Upper lobe of left lung (tissue), 4 donors: ENCODE data around the gene PCBP3.
"Not testable (repeated sequence)": the region's sequence is repeated elsewhere in the genome, so short reads cannot be mapped to it uniquely, and the experiment has no call there.

Experiments used
- POLR2A ChIP-seq, 4 donors: fragments of 450-650 bp; IDR thresholded peaks; one replicate each; pipeline ENCODE4 v1.5.1; 2016 to 2017; ENCODE audit warnings: antibody characterized with exemption in 4 of 4, mild to moderate bottlenecking in 2 of 4
- TF ChIP-seq, protein P1 (sequence below), 6 experiments: fragments of 450-650 bp in 4 of 6; fragments of 200-600 bp in 2 of 6; sonication (generic) in 2 of 6; IDR thresholded peaks; one replicate each; pipeline ENCODE4 v1.5.1; 2016 to 2019; ENCODE audit warnings: antibody characterized with exemption in 6 of 6

DNA sequence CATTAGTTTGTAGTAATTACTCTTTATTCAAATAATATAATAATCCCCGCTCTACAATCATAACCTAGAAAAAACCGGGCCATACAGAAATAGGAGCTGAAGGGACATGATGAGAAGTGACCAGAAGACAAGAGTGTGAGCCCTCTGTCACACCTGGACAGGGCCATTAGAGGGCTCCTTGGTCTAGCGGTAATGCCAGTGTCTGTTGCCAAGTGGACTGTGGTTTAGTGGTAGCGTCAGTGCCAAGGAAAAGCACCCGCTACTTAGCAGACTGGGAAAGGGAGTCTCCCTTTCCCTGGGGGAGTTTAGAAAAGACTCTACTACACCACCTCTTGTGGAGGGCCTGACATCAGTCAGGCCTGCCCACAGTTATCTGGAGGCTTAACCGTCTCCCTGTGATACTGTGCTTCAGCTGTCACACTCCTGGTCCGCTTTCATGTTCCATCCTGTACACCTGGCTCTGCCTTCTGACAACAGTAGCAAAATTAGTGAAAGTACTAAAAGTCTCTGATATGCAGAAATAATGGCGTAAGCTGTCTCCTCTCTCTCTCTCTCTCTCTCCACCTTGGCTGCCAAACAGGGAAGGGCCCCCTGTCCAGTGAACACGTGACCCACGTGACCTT, 19.2 kb downstream of the PCBP3 start:
- TF ChIP-seq, protein P1, sequence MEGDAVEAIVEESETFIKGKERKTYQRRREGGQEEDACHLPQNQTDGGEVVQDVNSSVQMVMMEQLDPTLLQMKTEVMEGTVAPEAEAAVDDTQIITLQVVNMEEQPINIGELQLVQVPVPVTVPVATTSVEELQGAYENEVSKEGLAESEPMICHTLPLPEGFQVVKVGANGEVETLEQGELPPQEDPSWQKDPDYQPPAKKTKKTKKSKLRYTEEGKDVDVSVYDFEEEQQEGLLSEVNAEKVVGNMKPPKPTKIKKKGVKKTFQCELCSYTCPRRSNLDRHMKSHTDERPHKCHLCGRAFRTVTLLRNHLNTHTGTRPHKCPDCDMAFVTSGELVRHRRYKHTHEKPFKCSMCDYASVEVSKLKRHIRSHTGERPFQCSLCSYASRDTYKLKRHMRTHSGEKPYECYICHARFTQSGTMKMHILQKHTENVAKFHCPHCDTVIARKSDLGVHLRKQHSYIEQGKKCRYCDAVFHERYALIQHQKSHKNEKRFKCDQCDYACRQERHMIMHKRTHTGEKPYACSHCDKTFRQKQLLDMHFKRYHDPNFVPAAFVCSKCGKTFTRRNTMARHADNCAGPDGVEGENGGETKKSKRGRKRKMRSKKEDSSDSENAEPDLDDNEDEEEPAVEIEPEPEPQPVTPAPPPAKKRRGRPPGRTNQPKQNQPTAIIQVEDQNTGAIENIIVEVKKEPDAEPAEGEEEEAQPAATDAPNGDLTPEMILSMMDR (IDR thresholded peaks at IDR 0.05) = not testable (repeated sequence)
- not testable (repeated sequence) for TF ChIP-seq POLR2A (IDR thresholded peaks at IDR 0.05)
